ENCODE measurements around the gene UBXN6.

The UBXN6 gene, protein sequence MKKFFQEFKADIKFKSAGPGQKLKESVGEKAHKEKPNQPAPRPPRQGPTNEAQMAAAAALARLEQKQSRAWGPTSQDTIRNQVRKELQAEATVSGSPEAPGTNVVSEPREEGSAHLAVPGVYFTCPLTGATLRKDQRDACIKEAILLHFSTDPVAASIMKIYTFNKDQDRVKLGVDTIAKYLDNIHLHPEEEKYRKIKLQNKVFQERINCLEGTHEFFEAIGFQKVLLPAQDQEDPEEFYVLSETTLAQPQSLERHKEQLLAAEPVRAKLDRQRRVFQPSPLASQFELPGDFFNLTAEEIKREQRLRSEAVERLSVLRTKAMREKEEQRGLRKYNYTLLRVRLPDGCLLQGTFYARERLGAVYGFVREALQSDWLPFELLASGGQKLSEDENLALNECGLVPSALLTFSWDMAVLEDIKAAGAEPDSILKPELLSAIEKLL

GRCh38 chr19:4457654-4458395 is at the start of gene UBXN6:
UBXN6 (minus strand) TSS chr19:4457794; CDS start chr19:4457697, 97 bp downstream.
- FAIRE-seq, result no peak
- peak; percentile 89 for DNase-seq (ENCODE audit: insufficient read length, low spot score)
- TF ChIP-seq, protein P1, sequence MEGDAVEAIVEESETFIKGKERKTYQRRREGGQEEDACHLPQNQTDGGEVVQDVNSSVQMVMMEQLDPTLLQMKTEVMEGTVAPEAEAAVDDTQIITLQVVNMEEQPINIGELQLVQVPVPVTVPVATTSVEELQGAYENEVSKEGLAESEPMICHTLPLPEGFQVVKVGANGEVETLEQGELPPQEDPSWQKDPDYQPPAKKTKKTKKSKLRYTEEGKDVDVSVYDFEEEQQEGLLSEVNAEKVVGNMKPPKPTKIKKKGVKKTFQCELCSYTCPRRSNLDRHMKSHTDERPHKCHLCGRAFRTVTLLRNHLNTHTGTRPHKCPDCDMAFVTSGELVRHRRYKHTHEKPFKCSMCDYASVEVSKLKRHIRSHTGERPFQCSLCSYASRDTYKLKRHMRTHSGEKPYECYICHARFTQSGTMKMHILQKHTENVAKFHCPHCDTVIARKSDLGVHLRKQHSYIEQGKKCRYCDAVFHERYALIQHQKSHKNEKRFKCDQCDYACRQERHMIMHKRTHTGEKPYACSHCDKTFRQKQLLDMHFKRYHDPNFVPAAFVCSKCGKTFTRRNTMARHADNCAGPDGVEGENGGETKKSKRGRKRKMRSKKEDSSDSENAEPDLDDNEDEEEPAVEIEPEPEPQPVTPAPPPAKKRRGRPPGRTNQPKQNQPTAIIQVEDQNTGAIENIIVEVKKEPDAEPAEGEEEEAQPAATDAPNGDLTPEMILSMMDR (IDR thresholded peaks at IDR 0.05; ENCODE audit: insufficient read depth, missing control alignments), result no peak

DNA sequence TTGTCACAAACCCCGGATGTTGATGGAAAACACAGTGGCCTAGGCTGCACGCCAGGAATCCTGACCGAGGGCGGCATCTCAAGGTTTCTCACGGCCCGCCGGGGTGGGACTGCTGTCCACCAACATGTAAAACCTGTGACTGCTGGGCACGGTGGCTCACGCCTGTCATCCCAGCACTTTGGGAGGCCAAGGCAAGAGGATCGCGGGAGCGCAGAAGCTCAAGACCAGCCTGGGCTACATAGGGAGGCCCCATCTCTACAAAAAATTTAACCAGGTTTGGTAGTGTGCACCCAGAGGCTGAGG is 49.5 kb upstream of the UBXN6 start:
- TF ChIP-seq, protein P1 (IDR thresholded peaks at IDR 0.05; ENCODE audit: insufficient read depth, missing control alignments), result no peak
- DNase-seq (ENCODE audit: insufficient read length, low spot score) (no peak), FAIRE-seq (no peak)

DNA sequence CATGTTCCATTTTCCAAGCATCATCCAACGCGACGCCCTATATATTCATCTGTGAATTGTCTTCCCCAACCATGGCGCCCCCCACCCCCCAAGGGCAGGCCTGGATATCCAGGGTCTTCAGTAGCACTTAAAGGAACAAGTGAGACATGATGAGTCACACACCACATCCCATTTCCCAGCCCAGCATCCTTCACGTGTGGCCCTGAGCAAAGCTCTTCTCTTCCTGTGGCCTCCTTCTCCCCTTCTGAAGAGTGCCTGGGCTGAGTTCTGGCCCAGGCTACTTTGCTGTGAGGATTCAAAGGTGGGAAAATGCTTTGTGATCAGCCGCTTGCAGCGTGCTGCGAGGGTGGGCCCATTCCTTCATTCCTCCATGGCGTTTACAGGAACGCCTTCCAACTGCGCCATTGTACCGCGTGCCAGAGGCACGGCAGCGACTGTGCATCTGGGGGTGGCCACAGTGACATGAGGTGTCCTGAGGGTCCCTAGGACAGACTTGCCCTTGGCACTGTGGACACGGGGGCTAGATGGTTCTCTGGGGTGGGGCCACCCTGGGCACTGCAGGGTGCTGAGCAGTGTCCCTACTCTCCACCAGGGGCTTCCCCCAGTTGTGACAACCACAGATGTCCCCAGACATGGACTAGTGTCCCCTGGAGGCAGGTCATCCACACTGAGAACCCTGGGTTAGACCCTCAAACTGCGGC is 49.0 kb upstream of the UBXN6 start:
- FAIRE-seq, result no peak
- TF ChIP-seq, protein P1 (IDR thresholded peaks at IDR 0.05; ENCODE audit: insufficient read depth, missing control alignments), result no peak
- no peak for DNase-seq (ENCODE audit: insufficient read length, low spot score)

DNA sequence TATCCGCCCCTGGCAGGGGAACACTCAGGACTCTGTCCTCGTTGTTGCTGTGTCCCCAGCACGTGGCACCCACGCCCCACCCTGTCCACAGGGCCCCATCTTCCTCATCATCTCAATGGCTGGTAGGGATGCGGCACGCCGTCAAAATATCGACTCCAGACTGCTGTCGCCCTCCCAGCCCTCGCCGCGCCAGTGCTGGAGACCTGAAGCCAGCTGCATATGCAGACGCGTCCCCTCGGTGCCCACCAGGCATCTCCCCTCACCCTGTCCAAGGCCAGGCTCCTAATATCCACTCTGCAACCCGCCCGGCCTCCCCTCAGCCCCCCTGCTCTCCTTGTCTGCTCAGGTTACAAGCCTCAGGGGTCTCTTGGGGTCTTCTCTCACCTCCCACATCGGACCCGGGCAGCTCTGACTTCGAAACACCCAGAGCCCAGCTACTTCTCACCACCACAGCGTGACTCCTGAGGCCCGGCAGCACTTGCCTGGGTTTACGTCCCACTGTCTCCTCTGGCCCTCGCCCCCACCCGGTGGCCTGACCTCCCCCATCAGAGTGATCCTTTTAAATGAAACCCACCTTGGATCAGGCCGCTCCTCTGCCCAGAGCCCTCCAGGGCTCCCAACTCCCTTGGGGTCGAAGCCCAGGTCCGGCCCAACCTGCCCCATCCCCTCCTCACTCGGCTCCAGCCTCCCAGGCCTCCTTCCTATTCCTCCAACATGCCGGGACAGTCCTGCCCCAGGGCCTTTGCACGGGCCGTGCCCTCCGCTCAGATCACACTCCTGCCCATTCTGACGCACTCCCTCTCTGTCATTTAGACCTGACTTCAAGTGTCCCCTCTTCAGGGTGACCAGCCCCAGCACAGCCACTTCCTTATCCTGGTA is 48.2 kb upstream of the UBXN6 start:
- DNase-seq (ENCODE audit: insufficient read length, low spot score) (no peak), FAIRE-seq (no peak)
- TF ChIP-seq, protein P1 (IDR thresholded peaks at IDR 0.05; ENCODE audit: insufficient read depth, missing control alignments), result no peak

DNA sequence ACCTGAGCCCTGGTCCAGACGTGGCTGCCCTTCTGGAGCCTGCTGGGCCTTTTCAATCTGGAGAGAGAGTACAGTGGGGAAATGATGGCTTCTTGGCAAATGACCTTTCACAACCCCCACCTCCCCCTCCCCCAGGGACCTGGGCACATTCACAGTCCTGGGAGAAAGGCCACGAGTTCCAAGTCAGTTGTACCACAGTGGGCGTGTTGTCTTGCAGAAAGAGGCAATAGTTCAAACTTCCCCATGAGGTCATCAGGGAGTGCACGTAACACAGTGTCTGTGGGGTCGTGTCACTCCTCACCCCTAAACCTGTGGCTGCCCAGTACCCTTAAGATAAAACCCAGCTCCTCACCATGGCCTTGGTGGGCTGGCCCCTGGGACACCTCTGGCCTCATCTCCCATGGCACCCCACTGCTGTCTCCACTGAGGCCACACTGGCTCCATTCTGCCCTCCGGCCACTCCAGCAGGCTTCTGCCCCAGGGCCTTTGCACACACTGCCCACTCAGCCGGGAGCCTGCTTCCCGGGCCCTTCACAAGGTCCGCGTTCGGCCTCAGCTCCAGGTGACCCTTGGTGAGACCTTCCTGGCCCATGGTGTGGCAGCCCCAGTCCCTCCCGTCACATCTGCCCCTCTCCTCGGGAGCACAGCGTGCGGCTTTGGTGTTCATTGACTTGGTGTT is 47.4 kb upstream of the UBXN6 start:
- TF ChIP-seq, protein P1 (IDR thresholded peaks at IDR 0.05; ENCODE audit: insufficient read depth, missing control alignments), result no peak
- FAIRE-seq (no peak), DNase-seq (ENCODE audit: insufficient read length, low spot score) (no peak)

- TF ChIP-seq, protein P1 (IDR thresholded peaks at IDR 0.05; ENCODE audit: insufficient read depth, missing control alignments), result no peak
- no peak for DNase-seq (ENCODE audit: insufficient read length, low spot score)
- FAIRE-seq, result no peak
Measured at GRCh38 chr19:4504297-4504701, 46.7 kb upstream of the UBXN6 start.

Measured in D721Med (cell line).